Activated B cell treated with CpG ODN at 0.5 μM for 24 hours (primary cell): Measurements from ENCODE around the gene RAPGEF2. TPM values are rescaled to one million over a fixed set of nuclear protein-coding genes. Genes with fewer than 3 reads are reported as not detected.

Experiments used
- ATAC-seq: fragments of 200-7000 bp; cut with Tn5 transposase; one replicate; pipeline ENCODE4 v1.10.0; 2021; ENCODE audit warnings: low read depth, mild to moderate bottlenecking, moderate library complexity
- CTCF ChIA-PET: fragments of 350-600 bp; sonication (Branson Sonifier 250); formaldehyde crosslinking; loops from one replicate; lab custom pipeline; 2021; ENCODE audit warnings: antibody characterized with exemption; lab: Charles Lee
- POLR2A ChIA-PET: fragments of 350-600 bp; sonication (Branson Sonifier 250); formaldehyde crosslinking; loops from one replicate; lab custom pipeline; 2021; ENCODE audit warnings: antibody characterized with exemption; lab: Charles Lee
- DNase-seq: peaks from one replicate; pipeline ENCODE4 v3.0.0; 2022
- H3K27ac Mint-ChIP-seq: one replicate; pipeline ENCODE4 v1.8.0; 2020; ENCODE audit warnings: mixed read lengths
- H3K27me3 Mint-ChIP-seq: one replicate; pipeline ENCODE4 v1.8.0; 2021; ENCODE audit warnings: mixed read lengths
- H3K36me3 Mint-ChIP-seq: one replicate; pipeline ENCODE4 v1.8.0; 2021; ENCODE audit warnings: low read depth, mixed read lengths
- H3K4me1 Mint-ChIP-seq: one replicate; pipeline ENCODE4 v1.8.0; 2021; ENCODE audit warnings: mixed read lengths
- H3K4me3 Mint-ChIP-seq: one replicate; pipeline ENCODE4 v1.8.0; 2020; ENCODE audit warnings: mild to moderate bottlenecking, mixed read lengths
- H3K9me3 Mint-ChIP-seq: one replicate; pipeline ENCODE4 v1.8.0; 2020; ENCODE audit warnings: mixed read lengths
- CTCF ChIP-seq: fragments of 200-600 bp; IDR thresholded peaks from one replicate; pipeline ENCODE4 v1.8.0; 2022; ENCODE audit warnings: antibody characterized with exemption, mild to moderate bottlenecking
- intact Hi-C: fragments of 100-400 bp; cut with micrococcal nuclease; formaldehyde crosslinking; loops from one replicate; pipeline ENCODE4 v1.15.1; 2024
- total RNA-seq: library from RNA; stranded (reverse); gene quantifications from 2 replicates; pipeline ENCODE4 v1.2.3, GENCODE V29; 2022

The RAPGEF2 gene
- total RNA-seq, 1 donor from 2014 or later = 22.9 TPM

- peaks cover 11% of the 10 kb centered on the region for H3K9me3 Mint-ChIP-seq
- no peaks in the 10 kb centered on the region for H3K4me1 Mint-ChIP-seq
- H3K27ac Mint-ChIP-seq = no peak overlapping the region
- peaks cover 1% of the 10 kb centered on the region for H3K27me3 Mint-ChIP-seq
- intact Hi-C loops = no loop called here
- no peaks in the 10 kb centered on the region for H3K36me3 Mint-ChIP-seq
- no peak for DNase-seq
- no peak overlapping the region for H3K4me3 Mint-ChIP-seq
- TF ChIP-seq CTCF = no peak
- ATAC-seq = no peak
- CTCF ChIA-PET = no interaction called here
- POLR2A ChIA-PET = interaction anchor here (0.8 kb wide), 1 partner anchor 25 kb away, joined by 3 read pairs; no protein-coding TSS in a partner anchor
Measured at GRCh38 chr4:159382856-159383561, 280.1 kb downstream of the RAPGEF2 start.

- no peak for TF ChIP-seq CTCF
- CTCF ChIA-PET = no interaction called here
- Mint-ChIP-seq H3K27ac (no peak overlapping the region), H3K36me3 (no peaks in the 10 kb centered on the region), H3K4me3 (no peak overlapping the region), H3K27me3 (peaks cover 1% of the 10 kb centered on the region), H3K9me3 (peaks cover 10% of the 10 kb centered on the region), H3K4me1 (no peaks in the 10 kb centered on the region)
- ATAC-seq = no peak
- intact Hi-C loops = no loop called here
- POLR2A ChIA-PET = interaction anchor here (0.8 kb wide), 1 partner anchor 26 kb away, joined by 3 read pairs; no protein-coding TSS in a partner anchor
- DNase-seq = no peak
Measured at GRCh38 chr4:159383562-159383931, 280.7 kb downstream of the RAPGEF2 start.

GRCh38 chr4:159384017-159384416, 281.1 kb downstream of the RAPGEF2 start:
- no peaks in the 10 kb centered on the region for H3K36me3 Mint-ChIP-seq
- H3K4me3 Mint-ChIP-seq = no peak overlapping the region
- H3K9me3 Mint-ChIP-seq = peaks cover 7% of the 10 kb centered on the region
- intact Hi-C loops = no loop called here
- ChIA-PET CTCF (no interaction called here), POLR2A (interaction anchor here (0.8 kb wide), 1 partner anchor 26 kb away, joined by 3 read pairs; no protein-coding TSS in a partner anchor)
- H3K27ac Mint-ChIP-seq = no peak overlapping the region
- H3K4me1 Mint-ChIP-seq = no peaks in the 10 kb centered on the region
- ATAC-seq (no peak), DNase-seq (no peak)
- TF ChIP-seq CTCF = no peak
- H3K27me3 Mint-ChIP-seq = peaks cover 1% of the 10 kb centered on the region

- Mint-ChIP-seq H3K4me1 (no peaks in the 10 kb centered on the region), H3K4me3 (no peak overlapping the region), H3K27me3 (peaks cover 3% of the 10 kb centered on the region), H3K9me3 (peaks cover 7% of the 10 kb centered on the region), H3K27ac (no peak overlapping the region), H3K36me3 (no peaks in the 10 kb centered on the region)
- ChIA-PET CTCF (no interaction called here), POLR2A (no interaction called here)
- intact Hi-C loops = no loop called here
- DNase-seq (no peak), ATAC-seq (no peak)
- no peak for TF ChIP-seq CTCF
Measured at GRCh38 chr4:159384632-159385031, 281.8 kb downstream of the RAPGEF2 start.

- H3K36me3 Mint-ChIP-seq = no peaks in the 10 kb centered on the region
- no peak overlapping the region for H3K27ac Mint-ChIP-seq
- no peak for TF ChIP-seq CTCF
- ChIA-PET POLR2A (no interaction called here), CTCF (no interaction called here)
- ATAC-seq (no peak), DNase-seq (no peak)
- H3K27me3 Mint-ChIP-seq = peaks cover 3% of the 10 kb centered on the region
- H3K4me1 Mint-ChIP-seq = no peaks in the 10 kb centered on the region
- intact Hi-C loops = no loop called here
- H3K4me3 Mint-ChIP-seq = no peak overlapping the region
- H3K9me3 Mint-ChIP-seq = peaks cover 7% of the 10 kb centered on the region
Measured at GRCh38 chr4:159386620-159387019, 283.7 kb downstream of the RAPGEF2 start.
